GM19035 (cell line): ENCODE data around the gene SYK.
"Not testable (repeated sequence)": the region's sequence is repeated elsewhere in the genome, so short reads cannot be mapped to it uniquely, and the experiment has no call there.

Experiments used
- ATAC-seq: cut with Tn5 transposase; IDR thresholded peaks from one replicate; pipeline ENCODE4 v1.9.1; 2021; ENCODE audit not compliant: unreplicated experiment

The SYK gene

DNA sequence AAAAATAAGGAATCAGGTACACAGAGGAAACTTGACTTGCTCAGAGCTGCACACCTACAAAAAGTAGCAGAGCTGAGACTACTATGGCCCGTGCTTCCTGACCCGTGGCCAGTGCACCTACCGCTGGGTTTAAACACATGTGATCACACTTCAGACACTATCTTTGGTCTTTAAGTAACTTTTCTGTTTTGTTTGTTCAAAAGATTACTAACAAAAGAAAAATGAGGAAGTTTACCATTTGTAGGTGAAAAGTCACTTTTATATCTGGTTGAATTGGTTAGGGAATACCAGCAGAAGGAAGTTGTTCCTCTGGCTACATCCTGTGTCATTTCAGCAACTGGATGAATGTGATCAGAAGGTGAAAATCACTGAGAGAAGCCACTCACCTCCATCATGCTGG is 6.5 kb upstream of the SYK start:
- no peak for ATAC-seq

DNA sequence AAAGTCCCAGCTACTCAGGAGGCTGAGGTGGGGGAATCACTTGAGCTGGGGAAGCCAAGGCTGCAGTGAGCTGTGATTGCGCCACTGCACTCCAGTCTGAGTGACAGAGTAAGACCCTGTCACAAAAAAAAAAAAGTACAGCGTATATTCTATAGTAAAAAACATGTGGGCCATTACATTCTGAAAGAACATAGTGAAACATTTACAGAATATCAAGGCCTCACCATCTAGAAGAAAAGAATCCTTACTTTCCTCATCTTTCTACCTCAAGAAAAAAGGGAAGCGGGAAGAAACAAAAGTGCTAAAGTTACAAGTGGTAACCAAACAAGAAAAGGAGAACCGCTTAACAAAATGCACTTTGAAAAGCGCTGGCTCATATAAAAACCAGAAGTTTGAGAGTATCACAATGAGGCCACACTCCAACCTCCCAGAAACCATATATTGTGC is 5.7 kb upstream of the SYK start:
- ATAC-seq: no peak

DNA sequence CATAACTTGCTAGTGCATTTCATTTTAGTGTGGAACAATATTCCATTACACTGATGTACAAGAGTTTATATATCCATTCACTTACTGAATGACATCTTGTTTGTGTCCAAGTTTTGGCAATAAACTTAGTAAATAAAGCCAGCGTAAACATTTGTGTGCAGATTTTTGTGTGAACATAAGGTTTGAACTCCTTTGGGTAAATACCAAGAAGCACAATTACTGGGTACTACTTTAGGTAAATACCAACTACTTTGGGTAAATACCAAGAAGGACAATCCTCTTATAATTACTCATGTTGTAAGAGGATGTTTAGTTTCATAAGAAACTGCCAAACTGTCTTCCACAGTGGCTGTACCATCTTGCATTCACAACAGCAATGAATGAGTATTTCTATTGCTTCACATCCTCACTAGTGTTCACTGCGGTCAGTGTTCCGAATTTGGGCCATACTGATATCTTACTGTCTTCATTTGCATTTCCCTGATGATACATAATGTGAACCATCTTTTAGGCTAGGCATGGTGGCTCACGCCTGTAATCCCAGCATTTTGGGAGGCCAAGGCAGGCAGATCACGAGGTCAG is 2.3 kb upstream of the SYK start:
- ATAC-seq: no peak

DNA sequence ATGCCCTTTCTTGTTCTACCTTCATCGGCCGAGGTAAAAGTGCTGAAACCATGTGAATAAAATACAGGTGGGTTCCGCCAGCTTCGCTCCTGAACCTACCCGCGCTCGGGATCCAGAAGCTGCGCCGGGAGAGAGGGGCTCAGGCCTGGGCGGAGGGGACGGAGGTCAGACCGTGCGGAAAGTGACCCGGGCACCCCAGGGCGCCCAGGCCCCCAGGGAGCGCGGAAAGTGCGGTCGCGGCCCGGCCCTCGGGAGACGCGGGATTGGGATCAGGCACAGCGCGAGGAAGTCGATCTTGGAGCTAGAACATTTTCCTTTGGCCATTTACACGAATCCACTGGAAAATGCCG is 329 bp downstream of the SYK start:
- ATAC-seq: no peak

DNA sequence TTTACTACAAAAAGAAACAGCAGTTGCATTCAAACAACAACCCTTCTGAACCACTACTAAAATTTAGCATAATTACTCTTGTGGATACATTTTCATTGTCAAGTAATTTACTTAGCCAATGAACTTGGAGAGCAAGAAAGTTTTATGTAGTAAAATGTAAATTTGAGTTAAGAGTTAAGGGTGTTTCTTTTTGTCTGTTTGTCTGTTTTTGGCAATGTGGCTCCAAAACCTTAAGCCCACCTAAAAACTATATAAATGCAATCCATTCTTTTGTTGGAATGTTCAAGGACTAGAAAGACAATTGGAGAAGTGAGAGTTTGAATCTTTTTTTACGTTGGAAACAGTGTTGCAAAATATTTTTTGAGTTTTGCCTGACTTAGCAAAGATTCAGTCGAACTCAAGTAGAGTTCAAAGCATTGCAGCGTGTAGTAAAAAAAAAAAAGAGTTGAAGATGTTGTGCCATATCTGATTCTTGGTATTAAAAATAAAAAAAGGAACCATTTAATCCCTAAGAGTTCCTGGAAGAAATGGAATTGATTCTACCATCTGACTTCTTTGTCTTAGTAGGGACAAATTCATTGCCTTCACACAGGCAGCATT is 867 bp downstream of the SYK start:
- ATAC-seq: no peak

DNA sequence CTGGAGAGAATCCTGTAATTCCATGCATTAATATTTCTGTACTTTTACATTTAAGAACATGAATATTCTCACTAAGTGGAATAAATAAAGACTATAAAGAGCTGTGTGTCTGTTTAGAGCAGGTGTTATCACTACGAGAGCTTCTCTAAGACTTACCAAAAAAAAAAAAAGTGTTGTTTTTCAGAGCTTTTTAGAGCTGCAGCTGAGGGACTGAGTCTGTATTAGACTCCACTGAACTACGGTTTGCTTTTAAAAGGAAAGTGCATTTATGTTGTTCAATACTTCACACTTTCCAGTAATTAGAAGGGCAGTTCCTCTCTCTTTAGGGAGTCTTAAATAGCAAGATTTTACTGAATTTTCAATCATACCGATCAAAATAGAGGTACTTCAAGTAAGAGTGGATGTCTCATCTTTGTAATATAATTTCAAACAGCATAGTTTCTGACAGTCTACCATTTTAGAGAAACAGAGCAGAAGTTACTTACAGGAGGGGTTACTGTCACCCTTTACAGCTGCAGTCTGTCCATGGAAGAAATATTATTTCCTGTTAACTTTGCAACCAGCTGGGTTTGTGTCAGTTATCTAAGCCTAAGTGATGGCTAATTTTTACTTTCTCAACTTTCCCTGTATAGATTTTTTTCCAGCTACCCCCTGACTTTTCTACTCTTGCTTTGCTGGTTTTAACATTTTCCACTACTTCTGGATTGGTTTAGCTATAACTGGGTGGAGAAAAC is 2.4 kb downstream of the SYK start:
- ATAC-seq: no peak

DNA sequence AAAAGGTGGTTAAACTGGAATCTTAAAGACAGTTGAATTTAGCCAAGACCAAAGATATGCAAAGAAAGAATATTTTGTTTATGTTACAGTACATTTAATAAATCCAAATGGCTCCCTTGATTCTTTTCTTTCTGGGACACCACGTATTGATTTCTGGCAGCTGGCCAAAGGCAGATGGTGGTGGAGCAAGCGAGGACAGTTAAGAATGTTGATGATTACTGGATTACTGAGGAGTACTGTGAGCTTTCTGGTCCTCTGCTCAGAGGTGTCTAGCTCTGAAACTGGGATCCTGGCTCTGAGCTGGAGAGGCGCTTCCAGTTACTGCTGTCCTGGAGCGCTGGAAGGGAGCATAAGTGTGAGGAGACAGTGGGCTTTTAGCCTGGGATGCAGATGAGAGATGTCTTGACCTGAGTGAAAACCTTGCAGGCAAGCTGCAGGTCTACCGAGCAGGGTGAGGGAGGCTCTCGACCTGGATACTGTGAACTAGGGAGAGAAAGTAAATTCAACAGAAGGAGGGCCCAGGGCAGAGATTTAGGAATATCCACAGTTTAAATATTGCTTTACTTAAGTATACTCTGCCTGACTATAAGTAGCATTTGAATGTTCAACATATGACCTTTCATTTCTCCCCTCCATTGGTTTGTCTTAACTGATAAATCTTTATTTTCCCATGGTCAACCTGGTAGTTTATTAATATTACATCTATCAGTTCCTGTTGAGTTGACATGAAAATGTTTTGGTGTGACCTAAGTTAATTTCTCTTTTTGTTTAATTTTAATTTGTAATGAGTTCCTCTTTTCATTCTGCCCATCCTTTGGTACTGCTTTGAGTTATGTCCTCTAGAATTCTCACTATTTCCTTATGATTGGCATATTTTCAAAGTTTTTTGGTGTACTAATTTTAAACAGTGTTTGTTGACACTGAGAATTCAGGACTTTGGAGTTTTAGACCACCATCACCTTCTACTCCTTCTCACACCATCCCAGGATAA is 3.7 kb downstream of the SYK start:
- ATAC-seq: no peak

DNA sequence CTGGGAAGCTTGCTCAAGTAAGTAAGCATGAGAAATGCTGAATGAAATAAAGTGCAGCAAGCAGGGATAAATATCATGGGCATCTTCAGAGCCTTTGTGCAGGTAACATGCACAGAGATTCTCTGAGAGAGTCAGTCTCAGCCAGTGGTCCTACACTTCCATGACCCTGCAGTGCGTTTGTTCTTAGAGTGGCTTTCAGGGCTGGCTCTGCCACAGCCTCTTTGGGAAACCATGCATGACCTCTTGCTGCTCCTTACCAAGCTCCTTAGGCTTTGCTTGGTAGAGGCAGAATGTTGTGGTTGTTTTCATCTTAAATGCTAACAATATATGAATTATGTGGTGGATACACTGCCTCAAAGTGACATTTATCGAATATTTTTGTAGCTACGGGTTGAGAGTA is 5.4 kb downstream of the SYK start:
- ATAC-seq: no peak

DNA sequence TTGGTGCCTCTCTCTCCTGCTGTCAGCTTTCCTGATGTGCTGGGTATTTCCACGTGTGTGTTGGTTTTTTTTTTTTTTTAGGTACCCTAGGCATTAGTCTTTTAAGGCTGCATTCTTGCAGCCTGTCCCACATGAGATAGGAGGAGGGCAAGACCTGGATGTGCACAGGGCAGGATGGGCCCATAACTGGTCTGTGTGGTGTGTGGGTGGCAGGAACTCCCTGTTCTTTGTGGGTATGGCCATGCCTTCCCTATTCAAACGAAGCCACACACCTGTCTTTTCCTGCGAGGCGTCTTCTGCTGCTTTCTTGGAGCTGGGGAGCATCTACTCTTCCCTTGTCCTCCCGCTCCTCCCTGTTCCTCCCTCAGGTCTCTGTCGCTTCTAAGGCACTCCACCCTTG is 6.8 kb downstream of the SYK start:
- no peak for ATAC-seq

DNA sequence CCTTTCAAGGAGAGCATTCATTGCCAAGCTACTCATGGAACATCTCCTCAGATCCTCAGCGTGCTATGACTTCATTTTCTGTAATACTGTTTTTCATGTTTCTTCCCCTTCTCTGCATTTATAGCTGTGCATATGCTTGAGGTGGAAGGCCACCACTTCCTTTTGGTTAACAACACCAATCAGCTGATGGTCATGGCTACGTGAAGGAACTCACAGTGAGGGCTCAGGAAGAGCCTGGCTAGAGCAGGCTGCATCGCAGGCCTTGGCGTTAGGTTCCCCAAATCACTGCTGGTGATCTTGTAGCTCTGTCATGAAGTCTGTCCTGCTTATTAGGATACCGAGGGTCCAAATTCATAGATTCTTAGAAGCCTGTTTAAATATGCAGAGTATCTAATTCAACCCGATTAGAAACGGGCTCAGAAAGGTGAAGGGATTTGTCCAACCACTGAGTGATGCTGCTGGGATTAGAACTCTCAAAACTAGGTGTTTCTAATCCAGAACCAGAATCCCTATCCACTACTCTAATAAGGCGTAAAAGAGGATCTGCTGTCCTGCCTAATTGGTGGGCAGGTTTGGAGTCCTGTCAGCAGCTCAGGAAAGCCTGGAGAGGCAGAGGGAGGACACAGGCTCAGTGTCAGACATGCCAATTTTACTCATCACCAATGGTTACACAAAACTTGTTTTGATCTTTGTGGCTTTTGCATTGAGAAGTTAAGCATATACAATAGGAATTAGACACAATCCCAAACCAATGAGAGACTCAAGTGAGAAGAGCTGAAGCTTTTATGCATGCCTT is 7.5 kb downstream of the SYK start:
- ATAC-seq: no peak

DNA sequence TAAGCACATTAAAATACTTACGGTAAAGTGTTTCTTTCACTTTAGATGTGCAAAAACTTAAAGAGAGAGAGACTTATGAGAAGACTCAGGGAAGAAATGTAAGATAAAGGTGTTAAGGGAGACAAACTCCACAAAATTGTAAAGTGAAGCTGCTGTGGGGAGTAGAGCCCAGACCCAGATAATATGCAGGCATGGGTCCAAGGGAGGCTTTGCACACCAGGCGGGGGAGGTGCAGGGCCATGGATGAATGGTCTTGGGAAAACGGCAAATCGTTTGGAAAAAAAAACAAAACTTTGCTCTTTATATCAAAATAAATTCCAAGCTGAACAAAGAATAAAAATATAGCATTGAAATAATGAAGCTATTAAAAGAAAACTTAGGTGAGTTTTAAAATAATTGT is 9.1 kb downstream of the SYK start:
- no peak for ATAC-seq

DNA sequence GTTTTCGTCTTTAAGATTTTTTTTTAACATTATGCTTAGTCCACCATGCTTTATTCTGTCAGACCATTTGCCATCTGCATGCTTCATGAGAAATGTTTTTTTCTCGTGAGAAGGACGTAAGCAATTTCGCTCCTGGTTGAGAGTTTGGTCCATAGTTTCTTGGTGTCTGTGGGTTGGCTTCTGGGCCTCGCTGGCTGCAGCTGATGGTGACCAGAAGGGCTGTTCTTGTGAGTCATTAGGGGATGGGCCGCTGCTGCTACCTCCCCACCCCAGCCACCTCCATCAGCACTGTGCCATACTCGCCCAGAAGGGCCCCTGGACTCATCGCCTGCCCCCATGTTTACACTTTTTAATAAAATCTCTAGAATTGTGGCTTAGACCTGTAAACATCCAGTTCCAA is 11.4 kb downstream of the SYK start:
- no peak for ATAC-seq

DNA sequence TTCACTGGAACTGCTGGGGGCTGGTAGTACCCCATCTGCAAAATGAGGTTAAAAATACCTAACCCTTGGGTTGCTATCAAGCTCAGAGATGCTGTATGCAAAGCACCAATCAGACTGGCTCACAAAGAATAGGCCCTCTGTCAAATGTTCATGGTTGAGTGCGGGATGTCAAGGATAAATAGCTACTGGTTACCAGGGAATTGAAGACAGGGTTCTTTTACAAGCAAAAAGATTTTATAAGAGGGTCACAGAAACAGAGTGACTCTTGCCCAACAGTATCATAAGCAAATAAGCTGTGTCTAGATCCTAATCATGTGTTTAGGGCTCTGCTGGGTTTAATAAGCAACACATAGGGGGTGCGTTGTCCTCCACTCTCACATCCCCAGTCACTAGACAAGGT is 11.9 kb downstream of the SYK start:
- no peak for ATAC-seq

DNA sequence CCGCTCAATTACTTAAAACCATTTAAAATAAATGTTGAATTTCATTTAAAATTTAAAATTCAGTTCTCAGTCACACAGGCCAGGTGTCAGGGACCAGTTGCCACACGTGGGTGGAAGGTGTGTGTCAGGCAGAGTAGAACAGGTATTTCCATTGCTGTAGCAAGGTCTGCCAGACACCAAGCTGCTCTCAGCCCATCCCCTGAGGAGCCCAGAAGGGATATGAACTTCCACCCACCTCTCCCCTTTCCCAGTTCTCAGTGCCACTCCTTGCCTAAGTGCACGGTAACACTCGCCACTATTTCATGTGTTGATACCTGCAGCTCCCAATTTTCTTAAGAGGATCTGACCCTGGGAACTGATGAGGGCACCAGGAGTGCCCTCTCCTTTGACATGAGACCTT is 12.7 kb downstream of the SYK start:
- ATAC-seq: no peak

DNA sequence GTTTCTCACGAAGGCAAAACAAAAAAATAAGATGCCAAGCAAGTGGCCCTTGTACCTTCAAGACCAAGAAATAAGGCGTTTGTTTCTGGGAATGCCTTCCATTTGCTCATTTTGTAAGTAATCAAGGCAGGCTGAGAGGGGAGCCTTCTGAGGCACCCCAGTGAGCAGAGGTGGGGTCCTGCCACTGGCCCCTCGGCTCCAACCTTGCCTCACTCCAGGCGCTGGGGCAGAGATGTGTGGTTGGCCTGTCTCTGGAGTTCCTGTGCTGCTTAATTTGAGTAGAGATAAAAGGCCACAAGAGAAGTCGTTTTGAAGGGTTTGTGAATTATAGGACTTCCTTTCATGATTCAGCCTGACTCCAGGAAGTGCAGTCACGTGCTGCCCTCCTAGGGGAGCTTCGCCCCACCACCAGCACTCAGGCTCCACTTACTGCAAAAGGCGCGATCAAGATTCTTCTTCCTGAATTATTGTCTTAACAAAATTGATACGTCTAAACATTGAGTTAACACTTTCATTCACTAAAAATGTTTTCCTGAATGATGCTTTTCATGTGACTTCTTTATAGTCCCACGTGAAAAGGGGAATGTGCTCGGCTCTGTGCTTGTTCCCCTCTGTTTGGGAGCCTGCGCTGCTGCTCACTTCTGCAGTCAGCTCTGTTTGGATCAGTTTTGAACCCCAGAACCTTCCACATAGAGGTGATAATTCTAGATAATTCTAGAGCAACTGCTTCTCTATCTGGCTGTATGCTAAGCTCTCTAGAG is 13.7 kb downstream of the SYK start:
- ATAC-seq: no peak

DNA sequence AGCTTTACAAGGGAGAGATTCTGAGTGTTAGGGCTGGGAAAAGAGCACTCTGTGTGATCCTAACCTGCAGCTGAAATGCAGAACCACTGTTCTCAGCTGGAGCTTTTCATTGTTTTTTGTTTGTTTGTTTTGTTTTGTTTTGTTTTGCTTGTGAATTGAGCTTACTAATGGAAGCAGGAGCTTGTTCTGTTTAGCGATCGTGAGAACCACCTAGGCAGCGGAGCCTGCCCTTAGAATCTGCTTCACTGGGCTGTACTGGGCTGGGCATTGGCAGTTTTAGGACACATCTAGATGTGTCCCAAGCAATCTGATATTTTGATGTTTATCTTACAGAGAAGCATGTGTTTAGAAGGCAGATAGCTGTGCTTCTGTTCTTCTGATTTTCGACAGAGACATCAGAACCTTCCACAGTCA is 14.3 kb downstream of the SYK start:
- no peak for ATAC-seq

DNA sequence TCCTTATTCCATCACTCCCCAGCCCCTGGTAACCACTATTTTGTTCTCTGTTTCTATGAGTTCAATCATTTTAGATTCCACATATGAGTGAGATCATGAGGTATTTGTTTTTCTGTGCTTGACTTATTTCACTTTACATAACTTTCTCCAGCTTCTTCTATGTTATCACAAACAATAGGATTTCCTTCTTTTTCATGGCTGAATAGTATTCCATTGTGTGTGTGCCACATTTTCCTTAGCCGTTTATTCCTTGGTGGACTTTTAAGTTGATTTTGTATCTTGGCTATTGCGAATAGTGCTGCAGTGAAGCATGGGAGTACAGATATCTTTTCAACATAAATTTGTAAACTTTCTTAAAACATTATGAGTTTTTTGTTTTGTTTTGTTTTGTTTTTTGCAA is 15.1 kb downstream of the SYK start:
- ATAC-seq: no peak

DNA sequence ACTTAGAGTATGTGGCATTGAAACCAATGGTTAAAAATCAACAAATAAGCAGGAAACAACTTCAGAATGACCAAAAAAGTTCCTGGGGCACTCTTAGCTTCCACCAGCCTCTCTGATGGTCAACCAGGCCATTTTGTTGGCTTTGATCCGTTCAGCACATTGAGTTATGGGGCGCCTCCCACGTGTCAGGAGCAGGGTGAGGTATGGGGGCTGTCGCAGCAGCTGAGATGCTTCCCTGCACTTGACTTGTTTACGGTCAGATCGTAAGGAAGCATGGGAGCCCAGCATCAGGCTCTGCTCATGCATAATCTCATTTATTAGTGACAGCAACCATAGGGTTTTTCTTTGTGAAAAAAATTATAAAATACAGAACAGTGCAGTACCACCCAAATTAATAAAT is 16.7 kb downstream of the SYK start:
- no peak for ATAC-seq

DNA sequence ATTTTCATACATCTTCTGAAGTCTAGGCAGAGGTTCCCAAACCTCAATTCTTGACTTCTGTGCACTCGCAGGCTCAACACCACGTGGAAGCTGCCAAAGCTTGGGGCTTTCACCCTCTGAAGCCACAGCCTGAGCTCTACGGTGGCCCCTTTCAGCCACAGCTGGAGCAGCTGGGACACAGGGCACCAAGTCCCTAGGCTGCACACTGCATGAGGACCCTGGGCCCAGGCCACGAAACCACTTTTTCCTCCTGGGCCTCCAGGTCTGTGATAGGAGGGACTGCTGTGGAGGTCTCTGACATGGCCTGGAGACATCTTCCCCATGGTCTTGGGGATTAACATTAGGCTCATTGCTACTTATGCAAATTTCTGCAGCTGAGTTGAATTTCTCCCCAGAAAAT is 18.8 kb downstream of the SYK start:
- not testable (repeated sequence) for ATAC-seq

DNA sequence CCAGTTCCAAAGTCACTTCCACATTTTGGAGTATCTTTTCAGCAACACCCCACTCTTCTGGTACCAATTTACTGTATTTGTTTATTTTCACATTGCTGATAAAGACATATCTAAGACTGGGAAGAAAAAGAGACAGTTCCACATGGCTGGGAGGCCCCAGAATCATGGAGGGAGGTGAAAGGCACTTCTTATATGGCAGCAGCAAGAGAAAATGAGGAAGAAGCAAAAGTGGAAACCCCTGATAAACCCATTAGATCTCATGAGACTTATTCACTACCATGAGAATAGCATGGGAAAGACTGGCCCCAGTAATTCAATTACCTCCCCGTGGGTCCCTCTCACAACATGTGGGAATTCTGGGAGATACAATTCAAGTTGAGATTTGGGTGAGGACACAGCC is 19.6 kb downstream of the SYK start:
- ATAC-seq: not testable (repeated sequence)
